Osteocyte (in vitro differentiated cells): ENCODE results near the gene DLG5. TPM values are rescaled to one million over a fixed set of nuclear protein-coding genes. Genes with fewer than 3 reads are reported as not detected.

ENCODE experiments used
- DNase-seq: peaks from one replicate; pipeline ENCODE4 v3.0.0; 2021; ENCODE audit warnings: mixed read lengths; ENCODE audit not compliant: unreplicated experiment; ENCODE audit errors: extremely low spot score
- H3K27ac Mint-ChIP-seq: one replicate; pipeline ENCODE4 v1.8.0; 2021; ENCODE audit warnings: mild to moderate bottlenecking, mixed read lengths; ENCODE audit not compliant: unreplicated experiment
- H3K27me3 Mint-ChIP-seq: one replicate; pipeline ENCODE4 v1.8.0; 2021; ENCODE audit warnings: mixed read lengths; ENCODE audit not compliant: unreplicated experiment
- H3K36me3 Mint-ChIP-seq: one replicate; pipeline ENCODE4 v1.8.0; 2021; ENCODE audit warnings: mixed read lengths; ENCODE audit not compliant: unreplicated experiment
- H3K4me1 Mint-ChIP-seq: one replicate; pipeline ENCODE4 v1.8.0; 2021; ENCODE audit warnings: mixed read lengths; ENCODE audit not compliant: unreplicated experiment
- H3K4me3 Mint-ChIP-seq: one replicate; pipeline ENCODE4 v1.8.0; 2021; ENCODE audit warnings: mild to moderate bottlenecking, moderate library complexity, mixed read lengths; ENCODE audit not compliant: unreplicated experiment
- H3K9me3 Mint-ChIP-seq: one replicate; pipeline ENCODE4 v1.8.0; 2021; ENCODE audit warnings: mixed read lengths; ENCODE audit not compliant: unreplicated experiment
- CTCF ChIP-seq: fragments of 200-600 bp; sonication (generic); IDR thresholded peaks from 2 replicates; pipeline ENCODE4 v1.5.0; 2021; ENCODE audit warnings: antibody characterized with exemption, mild to moderate bottlenecking, moderate library complexity
- total RNA-seq: library from RNA; stranded (reverse); gene quantifications from 2 replicates; pipeline ENCODE4 v1.2.1, GENCODE V29; 2021

DLG5 gene
- total RNA-seq, 1 donor from 2014 or later = 69.8 TPM

GRCh38 chr10:77907900-77908717 lies 18.4 kb downstream of the DLG5 start:
- Mint-ChIP-seq H3K27me3 (no peaks in the 10 kb centered on the region), H3K4me3 (no peak overlapping the region), H3K4me1 (peaks cover 26% of the 10 kb centered on the region), H3K9me3 (no peaks in the 10 kb centered on the region), H3K36me3 (no peaks in the 10 kb centered on the region), H3K27ac (no peak overlapping the region)
- no peak for DNase-seq
- TF ChIP-seq CTCF = no peak

- Mint-ChIP-seq H3K9me3 (no peaks in the 10 kb centered on the region), H3K36me3 (no peaks in the 10 kb centered on the region), H3K4me1 (peaks cover 26% of the 10 kb centered on the region), H3K27ac (no peak overlapping the region), H3K27me3 (no peaks in the 10 kb centered on the region), H3K4me3 (no peak overlapping the region)
- no peak for TF ChIP-seq CTCF
- DNase-seq = no peak
Measured at GRCh38 chr10:77907462-77907861, 19.1 kb downstream of the DLG5 start.

- DNase-seq = no peak
- Mint-ChIP-seq H3K36me3 (no peaks in the 10 kb centered on the region), H3K27me3 (no peaks in the 10 kb centered on the region), H3K4me3 (no peak overlapping the region), H3K27ac (no peak overlapping the region), H3K9me3 (no peaks in the 10 kb centered on the region), H3K4me1 (peaks cover 26% of the 10 kb centered on the region)
- TF ChIP-seq CTCF = no peak
Measured at GRCh38 chr10:77906951-77907421, 19.6 kb downstream of the DLG5 start.

GRCh38 chr10:77905781-77906180 lies 20.8 kb downstream of the DLG5 start:
- no peak for TF ChIP-seq CTCF
- Mint-ChIP-seq H3K4me3 (no peak overlapping the region), H3K9me3 (no peaks in the 10 kb centered on the region), H3K27me3 (no peaks in the 10 kb centered on the region), H3K36me3 (no peaks in the 10 kb centered on the region), H3K27ac (no peak overlapping the region), H3K4me1 (peaks cover 23% of the 10 kb centered on the region)
- DNase-seq = no peak

GRCh38 chr10:77905086-77905748 lies 21.3 kb downstream of the DLG5 start:
- H3K9me3 Mint-ChIP-seq = no peaks in the 10 kb centered on the region
- H3K4me1 Mint-ChIP-seq = peaks cover 21% of the 10 kb centered on the region
- no peak overlapping the region for H3K4me3 Mint-ChIP-seq
- no peaks in the 10 kb centered on the region for H3K36me3 Mint-ChIP-seq
- no peak for TF ChIP-seq CTCF
- no peak for DNase-seq
- H3K27ac Mint-ChIP-seq = no peak overlapping the region
- H3K27me3 Mint-ChIP-seq = no peaks in the 10 kb centered on the region
